Stimulated activated CD4-positive, alpha-beta T cell treated with anti-CD3 and anti-CD28 coated beads, TNF-alpha, amount 100 ng/mL, for 24 hours (primary cell): ENCODE data around the gene SPHK1.

ENCODE experiments used
- DNase-seq, 3 experiments: peaks; one replicate each; pipeline ENCODE4 v3.0.0-alpha.2; 2020; ENCODE audit warnings: low read depth in 3 of 3

The SPHK1 gene

GRCh38 chr17:76363107-76363842 is 21.1 kb upstream of the SPHK1 start:
- DNase-seq: no peak

DNA sequence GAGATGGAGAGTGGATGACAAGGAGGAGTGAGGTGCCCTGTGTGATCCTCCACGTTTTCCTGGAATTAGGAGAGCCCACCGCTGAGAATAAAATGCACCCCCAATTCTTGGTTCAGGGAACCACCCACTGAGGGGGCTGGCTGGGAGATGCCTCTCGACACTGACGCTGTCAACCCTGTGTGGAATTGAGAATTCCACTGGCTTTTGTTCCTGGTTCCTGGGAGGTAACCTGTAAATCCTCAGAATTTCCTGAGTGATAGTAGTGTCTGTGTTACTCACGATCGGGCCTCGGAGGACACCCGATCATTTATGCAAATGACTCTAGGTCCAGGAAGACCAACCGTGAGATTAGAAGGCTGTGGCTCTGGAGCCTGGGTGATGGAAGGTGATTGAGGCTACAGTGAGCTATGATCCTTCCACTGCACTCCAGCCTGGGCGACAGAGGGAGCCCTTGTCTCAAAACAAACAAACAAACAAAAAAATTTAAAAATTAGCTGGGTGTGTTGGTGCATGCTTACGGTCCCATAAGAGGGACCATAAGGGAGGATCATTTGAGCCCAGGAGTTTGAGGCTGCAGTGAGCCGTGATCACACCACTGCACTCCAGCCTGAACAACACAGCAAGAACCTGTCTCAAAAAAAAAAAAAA is 19.0 kb upstream of the SPHK1 start:
- no peak for DNase-seq

DNA sequence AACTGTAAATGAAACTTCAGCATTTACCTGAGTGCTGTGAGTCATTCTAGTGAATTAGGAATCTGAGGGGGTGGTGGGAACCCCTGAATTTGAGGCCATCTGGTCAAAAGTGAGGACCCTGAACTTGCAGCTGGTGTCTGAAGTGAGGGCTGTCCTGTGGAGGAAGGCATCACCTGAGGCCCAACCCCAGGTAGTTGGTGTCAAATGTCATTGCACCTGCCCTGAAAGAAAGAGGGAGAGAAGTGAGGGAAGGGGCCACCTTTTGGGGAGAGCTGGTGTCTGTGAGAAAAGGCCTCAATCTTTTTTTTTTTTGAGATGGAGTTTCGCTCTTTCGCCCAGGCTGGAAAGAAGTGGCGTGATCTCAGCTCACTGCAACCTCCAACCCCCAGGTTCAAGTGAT is 18.2 kb upstream of the SPHK1 start:
- no peak for DNase-seq

DNA sequence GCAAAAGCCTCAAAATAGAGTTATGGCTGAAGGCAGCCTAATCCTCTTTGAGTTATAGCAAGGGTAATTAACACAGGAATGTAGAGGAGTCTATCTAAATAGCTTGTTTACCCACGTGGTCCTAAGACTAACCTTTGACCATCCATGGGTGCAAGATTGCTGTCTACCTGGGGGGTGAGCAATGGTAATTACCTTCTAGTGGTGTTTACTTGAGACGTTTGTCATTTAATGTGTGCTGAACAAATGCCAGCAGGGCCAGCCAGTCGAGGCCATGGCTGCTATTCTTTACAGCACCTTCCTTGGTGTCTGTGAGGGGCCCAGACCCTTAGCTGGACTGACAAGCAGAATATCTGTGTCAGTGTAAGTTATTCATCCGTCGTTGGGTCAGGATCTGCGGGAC is 16.8 kb upstream of the SPHK1 start:
- DNase-seq: no peak

DNA sequence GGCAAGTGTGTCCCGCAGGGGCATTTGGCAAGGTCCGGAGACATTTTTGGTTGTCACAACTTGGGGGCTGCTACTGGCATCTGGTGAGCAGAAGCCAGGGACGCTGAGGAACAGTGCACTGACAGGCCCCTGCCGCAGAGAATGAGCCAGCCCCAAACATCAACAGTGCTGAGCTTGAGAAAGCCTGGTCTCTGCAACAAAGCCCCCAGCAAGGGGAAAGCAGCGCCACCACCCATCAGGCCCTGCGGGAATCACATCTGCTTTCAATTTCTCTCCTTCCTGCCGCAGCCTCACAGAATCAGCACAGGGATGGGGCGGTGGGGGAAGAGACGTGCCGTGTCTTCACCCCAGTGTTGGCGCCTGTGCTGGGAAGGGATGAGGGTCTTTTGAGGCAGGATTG is 15.9 kb upstream of the SPHK1 start:
- no peak for DNase-seq

DNA sequence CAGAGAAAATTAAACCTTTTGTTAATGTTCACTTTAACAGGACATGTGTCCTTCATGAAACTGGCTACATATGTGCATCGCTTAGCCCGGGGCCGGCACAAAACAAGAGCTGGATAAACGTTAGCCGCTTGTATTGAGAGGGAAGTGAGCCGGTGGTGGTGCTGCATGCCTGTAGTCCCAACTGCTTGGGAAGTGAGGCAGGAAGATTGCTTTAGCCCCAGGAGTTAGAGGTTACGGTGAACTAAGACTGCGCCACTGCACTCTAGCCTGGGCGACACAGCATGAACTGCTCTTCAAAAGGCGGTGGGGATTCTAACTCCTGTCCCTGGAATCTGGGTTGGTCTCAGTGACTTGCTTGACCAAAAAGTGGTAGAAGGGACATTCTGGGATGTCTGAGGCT is 15.0 kb upstream of the SPHK1 start:
- DNase-seq: no peak

DNA sequence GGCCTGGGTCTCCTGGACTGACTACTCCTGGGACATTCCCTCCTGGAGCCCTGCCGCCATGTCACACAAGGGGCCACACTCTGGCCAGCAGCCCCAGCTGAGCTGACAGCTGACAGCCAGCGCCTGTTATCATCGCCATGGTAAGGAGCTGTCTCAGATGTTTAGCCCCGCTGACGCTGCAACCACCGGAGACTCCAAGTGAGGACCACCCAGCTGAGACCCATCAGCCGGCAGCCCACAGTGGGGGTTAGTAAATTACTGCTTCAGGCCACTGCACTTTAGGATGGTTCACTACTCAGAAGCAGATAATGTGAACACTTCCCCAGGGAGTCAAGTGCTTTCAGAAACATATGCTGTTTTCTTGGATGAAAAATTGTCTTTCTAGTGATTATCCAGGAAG is 14.6 kb upstream of the SPHK1 start:
- DNase-seq: no peak

DNA sequence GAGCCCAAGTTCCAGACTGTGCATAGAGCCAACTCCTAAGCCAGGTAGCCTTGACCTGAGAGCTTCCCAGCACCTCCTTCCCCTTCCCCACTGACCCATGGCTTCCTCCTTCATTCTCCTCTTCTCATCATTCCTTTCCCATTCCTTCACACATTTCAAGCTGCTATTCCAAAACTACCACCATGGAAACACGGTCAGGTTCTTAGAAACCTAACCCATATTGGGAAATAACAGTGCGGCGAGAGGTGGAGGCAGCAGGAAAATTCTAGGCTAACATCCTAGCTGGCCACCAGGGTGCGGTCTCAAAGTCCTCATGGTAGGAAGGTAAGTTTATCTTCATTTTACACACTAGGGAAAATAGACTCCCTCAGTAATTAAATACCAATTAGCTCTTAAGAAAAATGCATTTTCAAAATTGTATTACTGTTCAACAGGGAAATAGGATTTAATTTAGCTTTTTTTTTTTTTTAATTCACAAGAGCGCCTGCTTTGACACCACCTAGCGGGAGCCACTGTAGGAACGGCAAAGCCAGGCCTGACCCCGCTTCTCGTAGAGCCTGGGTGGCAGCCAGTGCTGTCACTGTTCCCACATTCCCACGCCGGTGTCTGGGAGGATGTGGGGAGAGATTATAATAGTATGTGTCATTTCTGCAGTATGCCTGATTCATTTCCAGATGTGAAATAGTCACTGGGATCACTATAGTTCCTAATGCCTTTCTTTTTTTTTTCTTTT is 14.0 kb upstream of the SPHK1 start:
- no peak for DNase-seq

GRCh38 chr17:76371656-76372628 is 12.5 kb upstream of the SPHK1 start:
- DNase-seq: no peak

DNA sequence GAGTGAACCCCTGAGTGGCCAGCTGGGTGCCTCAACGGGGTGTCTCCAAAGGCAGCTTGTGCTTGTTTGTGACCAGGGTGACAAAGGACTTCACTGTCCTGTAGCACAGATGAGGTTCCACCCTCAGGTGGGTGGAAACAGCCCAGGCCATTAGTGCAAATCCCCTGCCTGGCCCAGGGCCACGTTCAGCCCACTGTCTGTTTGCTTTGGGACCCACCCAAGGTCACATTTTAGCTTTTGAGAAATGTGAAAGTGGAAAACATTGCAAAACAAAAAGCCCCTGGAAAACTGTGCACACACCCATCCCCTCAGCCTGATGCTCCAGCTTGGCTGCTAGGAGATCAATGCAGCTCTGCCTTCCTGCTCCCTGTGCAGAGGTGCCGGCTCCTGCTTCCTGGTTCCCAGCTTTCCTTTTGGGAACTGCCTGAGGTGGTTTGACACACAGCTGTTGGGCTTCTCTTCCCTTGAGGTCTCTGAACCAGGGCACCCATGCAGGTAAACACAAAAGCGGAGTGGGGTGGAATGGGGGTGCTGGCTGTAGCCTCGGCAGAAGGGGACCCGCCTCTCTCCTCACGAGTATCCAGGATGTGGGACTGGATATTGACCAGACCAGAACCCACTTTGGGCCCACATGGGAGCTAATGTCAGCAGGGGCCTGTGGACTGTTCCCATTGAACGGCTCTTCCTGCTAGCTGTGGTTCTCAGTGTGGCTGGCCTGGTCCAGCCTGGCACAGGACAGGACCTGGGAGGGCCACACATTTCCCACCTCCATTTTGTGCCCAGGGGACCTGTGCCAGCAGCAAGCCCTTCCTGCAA is 7.9 kb upstream of the SPHK1 start:
- DNase-seq: no peak

DNA sequence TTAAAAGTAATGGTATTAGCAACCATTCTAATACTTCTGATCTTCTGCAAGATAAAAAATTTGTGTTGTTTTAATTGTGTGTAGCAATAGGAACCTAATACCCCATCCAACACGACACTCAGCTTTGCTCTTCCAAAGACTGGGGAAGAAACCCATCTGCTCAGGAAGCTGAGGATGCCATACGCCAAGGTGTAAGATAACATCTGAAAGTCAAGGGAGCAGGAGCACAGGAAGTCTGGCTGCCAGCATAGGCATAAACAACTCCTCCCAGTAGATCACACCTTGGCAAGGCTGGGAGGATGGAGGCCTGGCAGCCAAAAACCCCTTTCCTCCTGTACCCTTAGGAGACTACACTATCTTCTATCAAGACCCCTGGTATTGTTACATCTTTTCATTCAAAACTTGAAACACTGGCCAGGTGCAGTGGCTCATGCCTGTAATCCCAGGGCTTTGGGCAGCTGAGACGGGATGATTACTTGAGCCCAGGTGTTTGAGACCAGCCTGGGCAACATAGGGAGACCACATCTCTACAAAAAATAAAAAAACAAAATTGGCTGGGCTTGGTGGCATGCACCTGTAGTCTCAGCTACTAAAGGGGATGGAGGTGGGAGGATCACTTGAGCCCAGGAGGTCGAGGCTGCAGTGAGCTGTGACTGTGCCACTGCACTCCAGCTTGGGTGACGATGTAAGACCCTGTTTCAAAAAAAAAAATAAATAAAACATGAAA is 5.7 kb upstream of the SPHK1 start:
- no peak for DNase-seq

GRCh38 chr17:76379275-76379641 is 5.2 kb upstream of the SPHK1 start:
- DNase-seq: no peak

DNA sequence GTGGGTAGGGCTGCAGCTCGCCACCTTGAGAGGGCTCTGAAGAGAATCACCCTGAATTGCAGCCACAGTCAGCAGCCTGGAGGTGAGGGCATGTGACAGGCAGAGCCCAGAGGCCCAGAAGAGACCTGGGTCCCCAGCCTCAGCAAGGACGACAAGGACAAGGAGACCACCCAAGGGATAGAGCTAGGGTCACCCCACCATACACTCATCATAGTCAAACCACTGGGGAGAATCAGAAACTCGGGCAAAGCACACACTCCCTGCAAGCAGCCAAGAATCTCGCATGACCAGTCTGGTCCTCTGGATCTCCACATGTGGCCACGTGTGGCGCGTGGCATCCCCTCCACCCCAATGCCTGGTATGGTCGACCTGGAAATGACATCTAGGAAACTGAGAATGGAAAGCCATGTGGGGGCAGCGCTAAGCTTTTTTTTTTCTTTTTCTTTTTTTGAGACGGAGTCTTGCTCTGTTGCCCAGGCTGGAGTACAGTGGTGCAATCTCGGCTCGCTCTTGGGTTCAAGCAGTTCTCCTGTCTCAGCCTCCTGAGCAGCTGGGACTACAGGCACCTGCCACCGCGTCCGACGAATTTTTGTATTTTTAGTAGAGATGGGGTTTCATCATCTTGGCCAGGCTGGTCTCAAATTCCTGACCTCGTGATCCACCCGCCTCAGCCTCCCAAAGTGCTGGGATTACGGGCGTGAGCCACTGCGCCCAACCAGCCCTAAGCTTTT is 4.6 kb upstream of the SPHK1 start:
- no peak for DNase-seq

GRCh38 chr17:76381633-76382350 is 2.6 kb upstream of the SPHK1 start:
- no peak for DNase-seq

DNA sequence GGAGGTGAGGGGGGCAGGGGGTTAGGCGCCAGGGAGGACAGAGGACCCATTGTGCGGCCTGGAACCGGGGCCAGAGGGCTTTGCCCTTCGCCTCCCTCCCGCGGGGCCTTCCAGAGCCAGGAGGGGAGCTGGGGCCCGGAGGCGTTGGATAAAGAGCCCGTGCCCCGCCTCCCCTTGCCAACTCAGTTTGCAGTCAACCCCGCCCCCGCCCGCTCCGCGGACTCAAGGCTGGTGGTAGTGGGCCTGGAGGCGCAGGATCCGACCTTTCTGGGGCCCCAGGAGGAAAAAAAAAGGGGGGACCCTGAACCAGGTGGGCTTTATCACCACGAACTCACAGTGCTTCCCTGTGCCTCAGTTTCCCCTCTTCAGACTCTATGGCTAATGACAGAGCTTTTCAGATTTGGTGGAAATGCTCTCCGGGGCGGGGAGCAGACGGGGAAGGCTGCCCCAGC is 2.0 kb upstream of the SPHK1 start:
- peak in 1 of 3 experiments; percentile 31 for DNase-seq

DNA sequence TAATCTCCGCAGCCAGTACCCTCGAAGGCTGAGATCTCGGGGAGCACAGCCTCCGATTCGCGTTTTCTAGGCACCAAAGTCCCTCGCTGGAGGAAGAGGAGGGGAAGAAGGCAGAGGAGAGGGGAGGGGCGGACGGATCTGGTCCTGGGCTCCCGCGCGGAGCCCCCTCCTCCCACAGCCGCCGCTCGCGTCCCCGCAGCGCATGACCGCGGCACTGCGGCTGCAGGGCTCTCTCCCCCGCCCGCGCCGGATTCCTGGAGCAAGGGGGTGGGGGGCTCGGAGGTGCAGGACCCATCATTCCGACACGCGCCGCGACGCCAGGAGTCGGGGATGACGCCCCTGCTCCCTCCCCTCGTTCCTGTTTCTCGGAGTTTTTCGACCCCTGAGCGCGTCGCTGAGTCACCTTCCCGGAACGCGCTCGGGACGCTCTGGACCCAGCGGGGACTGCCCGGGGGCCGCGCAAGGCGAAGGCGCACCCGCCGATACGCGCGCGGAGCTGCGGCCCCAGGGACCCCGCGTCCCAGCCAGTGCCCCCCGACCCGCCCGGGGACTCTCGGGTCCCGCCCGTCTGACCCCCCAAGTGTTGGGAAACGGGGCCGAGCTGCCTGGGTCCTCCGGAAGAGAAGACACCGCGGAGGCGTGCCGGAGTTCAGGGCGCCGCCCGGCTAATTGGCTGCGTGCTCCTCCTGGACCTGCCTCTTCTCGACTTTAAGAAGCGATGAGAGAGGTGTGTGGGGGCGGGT is 1.4 kb upstream of the SPHK1 start:
- DNase-seq: peak in 2 of 3 experiments; percentile 43 to 69

DNA sequence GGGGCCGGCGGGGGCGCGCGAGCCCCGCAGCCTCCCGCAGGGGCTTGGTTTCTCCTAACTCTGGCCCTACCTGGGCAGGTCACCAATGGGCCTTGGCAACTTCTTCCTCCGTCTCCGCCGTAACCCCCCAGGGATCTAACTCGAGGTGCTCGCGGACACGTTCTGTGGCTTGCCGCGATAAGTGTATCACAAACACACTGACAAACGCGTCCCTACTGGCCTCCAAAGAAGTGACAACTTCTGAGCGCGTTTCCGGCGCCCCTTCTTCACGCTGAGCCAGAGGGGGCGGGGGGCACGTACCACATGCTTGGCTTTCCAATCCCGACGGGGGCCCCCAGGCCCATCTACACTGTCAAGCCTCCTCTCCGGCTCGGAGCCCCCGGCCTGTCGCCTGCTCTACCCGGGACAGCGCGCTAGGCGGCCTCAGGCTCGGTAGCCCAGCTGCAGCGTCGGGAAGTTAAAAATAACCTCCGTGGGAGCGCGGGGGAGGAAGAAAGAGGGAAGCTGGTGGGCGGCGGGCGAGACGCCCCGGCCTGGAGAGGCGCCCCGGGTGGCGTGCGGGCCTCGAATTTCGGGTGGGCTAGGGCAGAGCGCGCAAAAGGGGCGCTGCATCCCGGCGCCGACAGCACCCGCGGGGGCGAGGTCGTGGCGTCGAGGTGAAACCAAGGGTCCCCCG is 725 bp upstream of the SPHK1 start:
- DNase-seq: peak in 2 of 3 experiments; percentile 18 to 44
